HCT116 (cell line): ENCODE measurements around the gene SUCLG1.

Source experiments
- CTCF ChIP-seq, 3 experiments: fragments of 200-600 bp in 1 of 3; sonication (generic) in 1 of 3; IDR thresholded peaks in 2 of 3; conservative IDR thresholded peaks in 1 of 3; 2 replicates each; pipeline ENCODE4 v1.5.1; 2012 to 2017; ENCODE audit warnings: low read depth in 2 of 3, low read length in 2 of 3, antibody characterized with exemption in 1 of 3, borderline replicate concordance in 1 of 3, control low read depth in 1 of 3, mild to moderate bottlenecking in 1 of 3, mixed read lengths in 1 of 3, mixed run types in 1 of 3, moderate library complexity in 1 of 3; ENCODE audit not compliant: insufficient read depth in 1 of 3
- EGR1 ChIP-seq: IDR thresholded peaks from 2 replicates; pipeline ENCODE4 v1.6.1; 2012; ENCODE audit warnings: low read depth
- EZH2phosphoT487 ChIP-seq: fragments of 200-600 bp; IDR thresholded peaks from 2 replicates; pipeline ENCODE4 v1.6.1; 2018; ENCODE audit warnings: antibody characterized with exemption, borderline replicate concordance
- POLR2A ChIP-seq: IDR thresholded peaks from 2 replicates; pipeline ENCODE4 v1.7.0; 2011; ENCODE audit warnings: borderline replicate concordance; ENCODE audit not compliant: insufficient read depth, insufficient read length; ENCODE audit errors: extremely low read depth
- REST ChIP-seq: IDR thresholded peaks from 2 replicates; pipeline ENCODE4 v1.6.1; 2012; ENCODE audit warnings: low read depth
- SP1 ChIP-seq: IDR thresholded peaks from 2 replicates; pipeline ENCODE4 v1.6.1; 2012; ENCODE audit warnings: low read depth

- TF ChIP-seq EZH2phosphoT487 (no peak), POLR2A (no peak), CTCF (IDR thresholded peaks at IDR 0.05 in 2 of 3, conservative IDR thresholded peaks at IDR 0.05 in 1 of 3; ENCODE audit: borderline replicate concordance in 1 of 3, insufficient read depth in 1 of 3, low read depth in 2 of 3, low read length in 2 of 3) (no peak), REST (no peak), SP1 (no peak), EGR1 (no peak)
Observed at GRCh38 chr2:84472856-84473565, 13.9 kb upstream of the SUCLG1 start.
